H1 (cell line): ENCODE measurements around the gene CCDC80. TPM values are rescaled to one million over a fixed set of nuclear protein-coding genes. Genes with fewer than 3 reads are reported as not detected.

Experiments
- CTCF ChIA-PET: fragments of 300-600 bp; sonication (Branson Sonifier 250); formaldehyde crosslinking; loops from one replicate; lab custom pipeline; 2021; ENCODE audit not compliant: partially characterized antibody; lab: Charles Lee
- POLR2A ChIA-PET: fragments of 300-600 bp; sonication (Branson Sonifier 250); formaldehyde crosslinking; loops from one replicate; lab custom pipeline; 2021; ENCODE audit warnings: inconsistent platforms; ENCODE audit not compliant: partially characterized antibody; lab: Charles Lee
- DNase-seq, 2 experiments: peaks; one replicate each; pipeline versions ENCODE4 v3.0.0 to v3.0.0-alpha.2; 2010 to 2022; ENCODE audit warnings: low spot score in 2 of 2, low read depth in 1 of 2, mixed read lengths in 1 of 2
- FAIRE-seq: peaks from 2 replicates; lab custom pipeline; 2011; peaks lifted over from hg19 to GRCh38; lab: Jason Lieb, UNC
- H2AFZ ChIP-seq: 2 replicates; pipeline ENCODE4 v1.8.1; 2012; ENCODE audit warnings: low read length, inconsistent platforms
- H2AK5ac ChIP-seq: 2 replicates; pipeline ENCODE4 v1.6.1; 2013; ENCODE audit warnings: low read depth, low read length
- H2BK120ac ChIP-seq: replicated peaks from 2 replicates; pipeline ENCODE3; 2013; ENCODE audit warnings: low read depth, low read length, inconsistent platforms
- H2BK12ac ChIP-seq: 2 replicates; pipeline ENCODE4 v1.6.1; 2013; ENCODE audit warnings: low read depth, low read length
- H2BK15ac ChIP-seq: 2 replicates; pipeline ENCODE4 v1.6.1; 2013; ENCODE audit warnings: low read length
- H2BK20ac ChIP-seq: 2 replicates; pipeline ENCODE4 v1.6.1; 2013; ENCODE audit warnings: low read length
- H2BK5ac ChIP-seq: 2 replicates; pipeline ENCODE4 v1.6.1; 2013; ENCODE audit warnings: low read depth, low read length
- H3K14ac ChIP-seq: 2 replicates; pipeline ENCODE4 v1.6.1; 2013; ENCODE audit warnings: inconsistent platforms; ENCODE audit not compliant: insufficient read length
- H3K18ac ChIP-seq: 2 replicates; pipeline ENCODE4 v1.6.1; 2013; ENCODE audit warnings: low read length; ENCODE audit errors: extremely low read depth
- H3K23ac ChIP-seq: 2 replicates; pipeline ENCODE4 v1.6.1; 2013; ENCODE audit warnings: inconsistent platforms; ENCODE audit not compliant: insufficient read length
- H3K23me2 ChIP-seq: 2 replicates; pipeline ENCODE4 v1.6.1; 2013; ENCODE audit warnings: low read depth, low read length
- H3K27ac ChIP-seq: 2 replicates; pipeline ENCODE4 v1.6.1; 2011; ENCODE audit warnings: low read depth, low read length, inconsistent platforms
- H3K27me3 ChIP-seq, 4 experiments: replicated peaks in 1 of 4; 1 replicate in 1 of 4; 2 replicates in 3 of 4; pipeline versions ENCODE4 v1.6.1 to v1.8.1; 2011 to 2013; ENCODE audit warnings: low read length in 3 of 4, mild to moderate bottlenecking in 3 of 4, inconsistent platforms in 2 of 4, mixed read lengths in 2 of 4, moderate library complexity in 1 of 4; ENCODE audit not compliant: control insufficient read depth in 3 of 4, insufficient read depth in 3 of 4; ENCODE audit errors: extremely low read depth in 1 of 4
- H3K36me3 ChIP-seq, 4 experiments: 2 replicates each; pipeline versions ENCODE4 v1.6.1 to v1.8.1; 2011 to 2013; ENCODE audit warnings: mild to moderate bottlenecking in 4 of 4, low read length in 3 of 4, moderate library complexity in 2 of 4, control low read depth in 1 of 4, inconsistent platforms in 1 of 4; ENCODE audit not compliant: insufficient read depth in 4 of 4, control insufficient read depth in 2 of 4
- H3K4ac ChIP-seq: replicated peaks from 2 replicates; pipeline ENCODE3; 2013; ENCODE audit warnings: low read length, low read depth, mixed read lengths, inconsistent platforms; ENCODE audit not compliant: insufficient read length
- H3K4me1 ChIP-seq, 4 experiments: replicated peaks in 1 of 4; 1 replicate in 1 of 4; 2 replicates in 3 of 4; pipeline versions ENCODE4 v1.6.1 to v1.8.1; 2011 to 2013; ENCODE audit warnings: low read length in 3 of 4, inconsistent platforms in 2 of 4, mixed read lengths in 1 of 4; ENCODE audit not compliant: insufficient read depth in 4 of 4, control insufficient read depth in 3 of 4
- H3K4me2 ChIP-seq, 2 experiments: 2 replicates each; pipeline versions ENCODE4 v1.6.1 to v1.8.1; 2011 to 2013; ENCODE audit warnings: low read depth in 2 of 2, low read length in 2 of 2, control low read depth in 1 of 2, inconsistent platforms in 1 of 2, mild to moderate bottlenecking in 1 of 2; ENCODE audit not compliant: insufficient read depth in 1 of 2
- H3K4me3 ChIP-seq, 4 experiments: fragments of 200-600, 300-600 bp in 1 of 4; sonication (generic), shearing (Covaris generic), sonication (Bioruptor Twin) in 1 of 4; 2 replicates each; pipeline versions ENCODE4 v1.5.1 to v1.8.1; 2011 to 2016; ENCODE audit warnings: low read length in 4 of 4, low read depth in 3 of 4, control low read depth in 2 of 4, inconsistent platforms in 2 of 4, mild to moderate bottlenecking in 2 of 4, mixed read lengths in 1 of 4, moderate library complexity in 1 of 4; ENCODE audit not compliant: insufficient read depth in 2 of 4; ENCODE audit errors: extremely low read depth in 1 of 4
- H3K56ac ChIP-seq: replicated peaks from 2 replicates; pipeline ENCODE3; 2013; ENCODE audit warnings: low read depth, mild to moderate bottlenecking, mixed read lengths, low read length, inconsistent platforms; ENCODE audit not compliant: insufficient read length
- H3K79me1 ChIP-seq: 2 replicates; pipeline ENCODE4 v1.6.1; 2013; ENCODE audit warnings: low read depth, low read length, control low read depth
- H3K79me2 ChIP-seq, 2 experiments: 2 replicates each; pipeline versions ENCODE4 v1.6.1 to v1.8.1; 2012 to 2013; ENCODE audit warnings: low read length in 2 of 2, mild to moderate bottlenecking in 2 of 2, inconsistent platforms in 1 of 2; ENCODE audit not compliant: insufficient read depth in 2 of 2, control insufficient read depth in 1 of 2
- H3K9ac ChIP-seq, 4 experiments: replicated peaks in 1 of 4; 1 replicate in 1 of 4; 2 replicates in 3 of 4; pipeline versions ENCODE4 v1.6.1 to v1.8.1; 2011 to 2013; ENCODE audit warnings: low read depth in 3 of 4, low read length in 3 of 4, control low read depth in 2 of 4, mild to moderate bottlenecking in 2 of 4, moderate library complexity in 2 of 4, inconsistent platforms in 1 of 4; ENCODE audit errors: extremely low read depth in 1 of 4
- H3K9me3 ChIP-seq, 2 experiments: 2 replicates each; pipeline versions ENCODE4 v1.6.1 to v1.8.1; 2012 to 2013; ENCODE audit warnings: mild to moderate bottlenecking in 2 of 2, moderate library complexity in 2 of 2, control low read depth in 1 of 2, inconsistent platforms in 1 of 2, low read depth in 1 of 2, low read length in 1 of 2, mixed read lengths in 1 of 2; ENCODE audit not compliant: insufficient read depth in 2 of 2
- H4K20me1 ChIP-seq, 2 experiments: replicated peaks in 1 of 2; 2 replicates each; pipeline versions ENCODE3 to v1.8.1; 2011 to 2013; ENCODE audit warnings: inconsistent platforms in 2 of 2, low read length in 2 of 2, mild to moderate bottlenecking in 1 of 2; ENCODE audit not compliant: insufficient read depth in 2 of 2, control insufficient read depth in 1 of 2
- H4K5ac ChIP-seq: 2 replicates; pipeline ENCODE4 v1.6.1; 2013; ENCODE audit warnings: low read length, low read depth, mixed read lengths, inconsistent platforms; ENCODE audit not compliant: insufficient read length
- H4K8ac ChIP-seq: 2 replicates; pipeline ENCODE4 v1.8.0; 2013; ENCODE audit warnings: mild to moderate bottlenecking, moderate library complexity, low read length, inconsistent platforms; ENCODE audit not compliant: insufficient read depth; ENCODE audit errors: extremely low read depth
- H4K91ac ChIP-seq: replicated peaks from 2 replicates; pipeline ENCODE3; 2013; ENCODE audit warnings: low read length, mixed read lengths, inconsistent platforms; ENCODE audit not compliant: insufficient read length
- CBX5 ChIP-seq: fragments of 300-800, 300-1000 bp; sonication (generic); IDR thresholded peaks from 2 replicates; pipeline ENCODE4 v1.7.1; 2016; ENCODE audit warnings: antibody characterized with exemption, low read length, low read depth
- JUND ChIP-seq: IDR thresholded peaks from 2 replicates; pipeline ENCODE4 v1.6.1; 2011; ENCODE audit warnings: mild to moderate bottlenecking, improper control_type of control experiment, low read length
- NRF1 ChIP-seq: IDR thresholded peaks from 2 replicates; pipeline ENCODE4 v1.6.1; 2011; ENCODE audit warnings: mild to moderate bottlenecking, low read depth, low read length, improper control_type of control experiment
- POU5F1 ChIP-seq: IDR thresholded peaks from 2 replicates; pipeline ENCODE4 v1.6.1; 2011; ENCODE audit warnings: low read depth, mild to moderate bottlenecking, low read length, moderate library complexity
- RNF2 ChIP-seq: fragments of 200-900, 300-1000 bp; sonication (generic); IDR thresholded peaks from 2 replicates; pipeline ENCODE4 v1.7.1; 2016; ENCODE audit warnings: borderline replicate concordance, low read depth, mild to moderate bottlenecking, antibody characterized with exemption, low read length; ENCODE audit not compliant: poor library complexity, severe bottlenecking; ENCODE audit errors: missing control alignments
- RXRA ChIP-seq: IDR thresholded peaks from 2 replicates; pipeline ENCODE4 v1.6.1; 2011; ENCODE audit warnings: low read depth, mild to moderate bottlenecking, low read length, moderate library complexity; ENCODE audit not compliant: insufficient read depth
- TBP ChIP-seq: IDR thresholded peaks from 2 replicates; pipeline ENCODE4 v1.6.1; 2011; ENCODE audit warnings: low read depth, low read length, improper control_type of control experiment
- TCF12 ChIP-seq: IDR thresholded peaks from 2 replicates; pipeline ENCODE4 v1.6.1; 2011; ENCODE audit warnings: low read depth, mild to moderate bottlenecking, low read length
- TEAD4 ChIP-seq: IDR thresholded peaks from 2 replicates; pipeline ENCODE4 v1.6.1; 2012; ENCODE audit warnings: low read depth, low read length, inconsistent platforms, mixed read lengths
- ZNF274 ChIP-seq: IDR thresholded peaks from 2 replicates; pipeline ENCODE4 v1.7.0; 2012; ENCODE audit warnings: low read length, borderline replicate concordance; ENCODE audit errors: extremely low read depth
- WGBS, 2 experiments: shearing (Covaris generic) in 1 of 2; methylation state at CpG; one replicate each; pipeline versions ENCODE4 v1.1.6 to v1.1.7; 2013 to 2015; ENCODE audit warnings: low lambda C conversion rate in 2 of 2, mixed read lengths in 2 of 2, inconsistent platforms in 1 of 2, low coverage in 1 of 2, missing lambda C conversion rate in 1 of 2; ENCODE audit not compliant: insufficient replicate concordance in 2 of 2, insufficient coverage in 1 of 2, insufficient read length in 1 of 2; ENCODE audit errors: extremely low coverage in 1 of 2, missing lambda C conversion rate in 1 of 2; 5-methylcytosine and 5-hydroxymethylcytosine counted together
- polyA plus RNA-seq, 7 experiments: library from polyadenylated mRNA; depleted of rRNA in 3 of 7; stranded (reverse) in 5 of 7; unstranded in 2 of 7; fragments of >200 nt in 5 of 7; fragments of 200-250 nt in 2 of 7; gene quantifications; 1 replicate in 5 of 7; 2 replicates in 1 of 7; 4 replicates in 1 of 7; pipeline versions ENCODE4 v1.2.1 to v1.2.3, GENCODE V29; 2011 to 2013; ENCODE audit warnings: missing spikeins in 2 of 7, mixed read lengths in 2 of 7
- total RNA-seq: library from RNA; stranded (reverse); fragmentation: NEBNext Ultra II Directional; extraction: Animal tissue kit (Norgen Biotek cat#: 25700); gene quantifications from 2 replicates; pipeline ENCODE4 v1.2.1, GENCODE V29; 2021
- TF ChIP-seq, protein P1 (sequence below): IDR thresholded peaks from 2 replicates; pipeline ENCODE4 v1.6.1; 2011; ENCODE audit warnings: low read depth, mild to moderate bottlenecking, low read length; ENCODE audit not compliant: insufficient read depth

Gene CCDC80
- total and polyA plus RNA-seq, 2 of the 8 experiments (the other 6 are each of a cell fraction or from before 2014, with no cell fraction given) = 1.1 to 12.9 TPM

DNA sequence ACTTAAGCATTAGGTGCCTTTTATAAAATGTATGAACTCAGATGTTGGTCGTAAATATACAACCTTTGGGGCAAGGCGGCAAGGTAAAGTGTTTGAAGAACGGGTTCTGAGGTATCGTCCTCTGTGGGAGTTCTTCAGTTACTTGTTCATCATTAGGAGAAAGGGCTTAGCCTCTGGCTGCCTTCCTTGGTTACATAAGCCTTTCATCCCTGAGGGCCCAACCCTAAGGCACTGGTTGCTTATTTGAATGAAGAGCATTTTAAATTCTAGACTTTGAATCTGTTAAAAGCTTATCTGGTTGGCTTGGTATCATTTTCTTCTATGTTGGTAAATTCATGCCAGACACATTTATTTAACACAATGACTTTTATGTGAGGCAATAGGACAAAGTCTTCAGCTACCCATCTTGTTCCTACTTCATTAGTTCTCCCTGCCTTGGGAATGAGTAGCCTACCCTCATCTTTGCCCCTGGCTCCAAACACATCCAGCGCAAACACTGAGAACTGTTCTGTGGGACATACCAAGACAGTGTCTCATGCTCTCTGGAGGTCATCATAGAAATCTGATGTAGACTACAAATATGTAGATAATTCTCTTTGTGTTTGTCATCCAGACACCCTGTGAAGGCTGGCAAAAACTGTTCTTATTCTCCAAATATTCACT lies 12.4 kb upstream of the CCDC80 start:
- Histone ChIP-seq H3K9ac (no peak overlapping the region), H3K27me3 (no peaks in the 10 kb centered on the region), H2BK5ac (no peak overlapping the region), H2AK5ac (no peak overlapping the region), H2BK15ac (no peak overlapping the region), H3K36me3 (no peaks in the 10 kb centered on the region), H3K4me1 (no peaks in the 10 kb centered on the region; a peak in 1 of 7 replicates), H3K4ac (no peak overlapping the region), H3K79me2 (no peaks in the 10 kb centered on the region), H2BK20ac (no peak overlapping the region), H3K56ac (no peak overlapping the region), H3K18ac (no peak overlapping the region), H4K91ac (no peak overlapping the region), H2BK12ac (no peak overlapping the region), H4K8ac (no peak overlapping the region), H3K4me3 (no peak overlapping the region), H3K79me1 (no peaks in the 10 kb centered on the region), H2AFZ (no peak overlapping the region), H3K14ac (no peak overlapping the region), H3K27ac (no peak overlapping the region), H4K20me1 (no peaks in the 10 kb centered on the region), H3K9me3 (no peaks in the 10 kb centered on the region), H4K5ac (no peak overlapping the region), H3K23ac (no peak overlapping the region), H3K4me2 (no peak overlapping the region), H2BK120ac (no peak overlapping the region), H3K23me2 (no peaks in the 10 kb centered on the region)
- WGBS, 2 experiments = 81% methylated on average over 5 of the region's 5 CpGs; no CpG with 5 or more reads in 1 of the 2 experiments
- FAIRE-seq (no peak), DNase-seq (no peak)
- TF ChIP-seq RNF2 (no peak), ZNF274 (no peak), CBX5 (no peak), TEAD4 (no peak), TCF12 (no peak), TBP (no peak), POU5F1 (no peak), NRF1 (no peak), JUND (no peak), RXRA (no peak)
- TF ChIP-seq, protein P1, sequence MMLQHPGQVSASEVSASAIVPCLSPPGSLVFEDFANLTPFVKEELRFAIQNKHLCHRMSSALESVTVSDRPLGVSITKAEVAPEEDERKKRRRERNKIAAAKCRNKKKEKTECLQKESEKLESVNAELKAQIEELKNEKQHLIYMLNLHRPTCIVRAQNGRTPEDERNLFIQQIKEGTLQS = no peak
- ChIA-PET POLR2A (interaction anchor here (2.2 kb wide), 1 partner anchor 12 kb away, joined by 6 read pairs; the partner anchor contains the start of gene CCDC80), CTCF (interaction anchor here (0.6 to 4.8 kb wide), 13 partner anchors 8 to 589 kb away, joined by 3 to 47 read pairs (median 4); no protein-coding TSS in a partner anchor)
